NCI-H1092 treated with DMSO at 0.1 percent for 48 hours (cell line): ENCODE data around the gene HSD17B10.
"Not testable (repeated sequence)": the region's sequence is repeated elsewhere in the genome, so short reads cannot be mapped to it uniquely, and the experiment has no call there.

ENCODE experiments used
- DNase-seq: peaks from one replicate; lab custom pipeline; 2025; lab: John Stamatoyannopoulos, UW

The HSD17B10 gene

GRCh38 chrX:53437206-53437605 lies 3.0 kb upstream of the HSD17B10 start:
- no peak for DNase-seq

- DNase-seq = peak; percentile 65
These were observed 1.8 kb upstream of the HSD17B10 start for GRCh38 chrX:53435997-53436396.

- no peak for DNase-seq
These were observed 3.9 kb downstream of the HSD17B10 start for GRCh38 chrX:53430231-53430630.

- DNase-seq = no peak
These were observed 4.4 kb downstream of the HSD17B10 start for GRCh38 chrX:53429755-53430154.

- no peak for DNase-seq
These were observed 11.3 kb downstream of the HSD17B10 start, which contains the start of gene RIBC1 for GRCh38 chrX:53422861-53423306. RIBC1 (plus strand) TSS chrX:53422873; CDS start chrX:53426277, 3,404 bp downstream.

- DNase-seq = peak; percentile 95
These were observed 11.9 kb downstream of the HSD17B10 start, which contains the start of gene SMC1A for GRCh38 chrX:53422086-53422860. SMC1A (minus strand) TSS chrX:53422654; CDS start chrX:53422600, 54 bp downstream.

- DNase-seq = no peak
These were observed 12.4 kb downstream of the HSD17B10 start for GRCh38 chrX:53421772-53422085.

GRCh38 chrX:53421125-53421524 lies 13.0 kb downstream of the HSD17B10 start:
- DNase-seq = no peak

- not testable (repeated sequence) for DNase-seq
These were observed 13.8 kb downstream of the HSD17B10 start for GRCh38 chrX:53420351-53420750.

- DNase-seq = no peak
These were observed 21.7 kb downstream of the HSD17B10 start for GRCh38 chrX:53412446-53412845.

GRCh38 chrX:53403535-53403934 lies 30.6 kb downstream of the HSD17B10 start:
- DNase-seq = no peak

GRCh38 chrX:53398216-53398615 lies 36.0 kb downstream of the HSD17B10 start:
- no peak for DNase-seq

GRCh38 chrX:53395605-53396298 lies 38.4 kb downstream of the HSD17B10 start:
- DNase-seq = no peak

- DNase-seq = no peak
These were observed 50.6 kb downstream of the HSD17B10 start for GRCh38 chrX:53383376-53384076.
